NB4 (cell line): ENCODE results near the gene SSH2.

ENCODE experiments used
- CTCF ChIP-seq: IDR thresholded peaks from one replicate; pipeline ENCODE4 v1.5.1; 2012; ENCODE audit warnings: low read depth, low read length
- POLR2A ChIP-seq: IDR thresholded peaks from 2 replicates; pipeline ENCODE4 v1.6.1; 2011; ENCODE audit warnings: mild to moderate bottlenecking; ENCODE audit not compliant: insufficient read length; ENCODE audit errors: extremely low read depth

DNA sequence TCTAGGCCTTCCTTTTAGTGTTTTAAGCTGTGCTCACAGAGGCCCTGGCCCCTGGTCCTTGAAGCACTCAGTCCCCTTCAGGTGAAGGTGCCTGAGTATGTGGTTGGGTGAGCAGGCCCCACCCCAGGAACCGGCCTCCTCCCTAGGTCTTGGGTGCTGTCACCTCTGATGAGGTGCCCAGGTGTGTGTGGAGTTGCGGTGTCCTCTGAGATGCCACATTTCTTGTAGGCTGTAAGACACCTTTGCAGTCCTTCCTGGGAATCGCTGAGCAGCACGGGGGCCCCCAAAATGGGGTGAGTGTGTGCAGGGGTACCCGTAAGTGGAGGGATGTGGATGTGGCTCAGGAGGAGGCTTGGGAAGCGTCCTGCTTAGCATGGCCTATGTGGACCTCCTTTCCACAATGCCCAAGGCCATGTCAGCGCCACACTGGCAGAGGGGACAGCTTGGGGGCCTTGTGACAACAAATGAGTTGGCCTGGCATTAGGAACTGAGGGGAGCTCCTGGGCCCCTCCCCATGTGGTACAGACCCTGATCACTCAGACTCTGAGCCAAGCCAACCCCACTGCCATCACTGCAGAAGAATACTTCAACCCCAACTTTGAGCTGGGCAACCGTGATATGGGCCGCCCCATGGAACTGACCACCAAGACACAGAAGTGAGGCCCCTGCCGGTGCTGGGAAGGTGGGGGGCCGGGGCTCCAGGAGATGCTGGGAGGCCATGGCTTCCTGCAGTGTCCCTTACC is 318.5 kb downstream of the SSH2 start:
- TF ChIP-seq CTCF, result no peak
- no peak for TF ChIP-seq POLR2A
